Kidney (tissue), 14 donors: ENCODE measurements around the gene IL20. TPM values are rescaled to one million over a fixed set of nuclear protein-coding genes. Genes with fewer than 3 reads are reported as not detected.

ENCODE experiments used
- DNase-seq, 5 donors: peaks; one replicate each; pipeline ENCODE4 v3.0.0-alpha.2; 2013 to 2020
- FAIRE-seq: peaks from 2 replicates; lab custom pipeline; 2012; peaks lifted over from hg19 to GRCh38; lab: Jason Lieb, UNC
- H3K27ac ChIP-seq, 2 donors: one replicate each; pipeline ENCODE4 v1.7.0; 2013; ENCODE audit warnings: low read depth in 2 of 2, low read length in 2 of 2, inconsistent platforms in 1 of 2
- H3K27me3 ChIP-seq: one replicate; pipeline ENCODE4 v1.7.1; 2013; ENCODE audit warnings: low read length, inconsistent platforms; ENCODE audit not compliant: control insufficient read depth, insufficient read depth
- H3K36me3 ChIP-seq, 3 donors: one replicate each; pipeline versions ENCODE4 v1.7.0 to v1.7.1; 2013; ENCODE audit warnings: low read length in 3 of 3, control low read depth in 1 of 3, inconsistent platforms in 1 of 3; ENCODE audit not compliant: insufficient read depth in 3 of 3, control insufficient read depth in 2 of 3
- H3K4me1 ChIP-seq, 3 donors: one replicate each; pipeline versions ENCODE4 v1.7.0 to v1.7.1; 2013; ENCODE audit warnings: low read length in 3 of 3, inconsistent platforms in 1 of 3, low read depth in 1 of 3; ENCODE audit not compliant: control insufficient read depth in 2 of 3, insufficient read depth in 2 of 3
- H3K4me3 ChIP-seq, 3 donors: one replicate each; pipeline versions ENCODE4 v1.7.0 to v1.8.1; 2013; ENCODE audit warnings: low read length in 3 of 3, control low read depth in 1 of 3, inconsistent platforms in 1 of 3
- H3K9ac ChIP-seq, 3 donors: one replicate each; pipeline versions ENCODE4 v1.7.0 to v1.7.1; 2013; ENCODE audit warnings: low read length in 3 of 3, control low read depth in 1 of 3, inconsistent platforms in 1 of 3
- H3K9me3 ChIP-seq, 3 donors: one replicate each; pipeline versions ENCODE4 v1.7.0 to v1.7.1; 2013; ENCODE audit warnings: low read length in 3 of 3, control low read depth in 1 of 3, inconsistent platforms in 1 of 3; ENCODE audit not compliant: control insufficient read depth in 2 of 3, insufficient read depth in 1 of 3
- intact Hi-C: fragments of 100-400 bp; cut with DNase I; formaldehyde crosslinking; loops from one replicate; pipeline ENCODE4 v1.11.1; 2022
- polyA plus RNA-seq: library from polyadenylated mRNA; stranded (reverse); fragments of 350-450 nt; fragmentation: Illumina TruSeq; extraction: RNeasy Lipid Tissue Mini Kit (QIAGEN cat#74804); gene quantifications from one replicate; pipeline ENCODE4 v1.2.3, GENCODE V29; 2014; ENCODE audit warnings: low read depth, low replicate concordance; ENCODE audit not compliant: insufficient read depth
- total RNA-seq: library from RNA; stranded (reverse); fragmentation: NEBNext Ultra II Directional; extraction: Animal tissue kit (Norgen Biotek cat#: 25700); gene quantifications from one replicate; pipeline ENCODE4 v1.2.1, GENCODE V29; 2021
- TF ChIP-seq, protein P1 (sequence below): IDR thresholded peaks from 3 replicates; pipeline ENCODE4 v1.5.1; 2012; ENCODE audit warnings: mild to moderate bottlenecking, moderate library complexity, borderline replicate concordance; ENCODE audit not compliant: insufficient read depth; ENCODE audit errors: extremely low read depth
- donor health status: control.
- donor health status: control.
- donor health status: control.
- donor health status: control.
- donor health status: control.
- donor health status: DM: yes; HTN: yes; CAD: no.
- donor health status: Normal renal cell carcinoma (clear cell type).

The IL20 gene
- total and polyA plus RNA-seq, 2 donors from 2014 or later: not detected

DNA sequence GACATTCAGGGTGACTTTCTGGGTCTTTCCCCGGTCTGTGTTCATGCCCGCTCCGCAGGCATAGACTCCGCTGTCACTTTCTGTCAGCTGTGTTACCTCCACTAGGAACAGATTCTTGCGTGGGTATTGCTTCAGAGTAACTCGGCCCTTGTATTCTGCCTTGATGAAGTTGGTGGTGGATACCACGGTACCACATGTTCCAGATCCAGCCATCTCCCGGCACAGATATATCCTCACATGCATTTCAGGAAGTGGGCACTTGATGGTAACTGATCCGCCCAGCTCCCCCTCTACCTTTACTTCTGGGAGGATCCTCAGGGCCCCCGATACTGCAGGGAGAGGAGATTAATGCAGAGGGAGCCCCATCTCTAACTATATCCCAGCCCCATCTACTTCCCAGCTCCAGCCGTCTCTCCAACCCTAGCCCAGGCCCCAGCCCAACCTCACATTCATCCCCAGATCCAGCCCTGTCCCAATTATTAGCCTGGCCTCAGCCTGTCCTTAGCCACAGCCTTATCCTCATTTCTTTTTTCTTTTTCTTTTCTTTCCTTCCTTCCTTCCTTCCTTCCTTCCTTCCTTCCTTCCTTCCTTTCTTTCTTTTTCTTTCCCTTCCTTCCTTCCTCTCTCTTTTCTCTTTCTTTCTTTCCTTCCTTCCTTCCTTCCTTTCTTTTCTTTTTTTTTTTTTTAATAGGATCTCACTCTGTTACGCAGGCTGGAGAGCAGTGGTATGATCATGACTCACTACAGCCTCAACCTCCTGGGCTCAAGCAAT lies 48.5 kb downstream of the IL20 start:
- FAIRE-seq (no peak), DNase-seq (peak in 1 of 5 donors; percentile 25)
- Histone ChIP-seq H3K4me1 (peaks cover 0 to 5% (median 0%) of the 10 kb centered on the region in 3 donors), H3K9me3 (no peaks in the 10 kb centered on the region), H3K4me3 (no peak overlapping the region), H3K27me3 (no peaks in the 10 kb centered on the region), H3K27ac (no peak overlapping the region), H3K9ac (no peak overlapping the region), H3K36me3 (no peaks in the 10 kb centered on the region)
- TF ChIP-seq, protein P1, sequence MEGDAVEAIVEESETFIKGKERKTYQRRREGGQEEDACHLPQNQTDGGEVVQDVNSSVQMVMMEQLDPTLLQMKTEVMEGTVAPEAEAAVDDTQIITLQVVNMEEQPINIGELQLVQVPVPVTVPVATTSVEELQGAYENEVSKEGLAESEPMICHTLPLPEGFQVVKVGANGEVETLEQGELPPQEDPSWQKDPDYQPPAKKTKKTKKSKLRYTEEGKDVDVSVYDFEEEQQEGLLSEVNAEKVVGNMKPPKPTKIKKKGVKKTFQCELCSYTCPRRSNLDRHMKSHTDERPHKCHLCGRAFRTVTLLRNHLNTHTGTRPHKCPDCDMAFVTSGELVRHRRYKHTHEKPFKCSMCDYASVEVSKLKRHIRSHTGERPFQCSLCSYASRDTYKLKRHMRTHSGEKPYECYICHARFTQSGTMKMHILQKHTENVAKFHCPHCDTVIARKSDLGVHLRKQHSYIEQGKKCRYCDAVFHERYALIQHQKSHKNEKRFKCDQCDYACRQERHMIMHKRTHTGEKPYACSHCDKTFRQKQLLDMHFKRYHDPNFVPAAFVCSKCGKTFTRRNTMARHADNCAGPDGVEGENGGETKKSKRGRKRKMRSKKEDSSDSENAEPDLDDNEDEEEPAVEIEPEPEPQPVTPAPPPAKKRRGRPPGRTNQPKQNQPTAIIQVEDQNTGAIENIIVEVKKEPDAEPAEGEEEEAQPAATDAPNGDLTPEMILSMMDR: no peak
- intact Hi-C loops: loop anchor here (5.0 kb wide), 1 partner anchor 177 kb away; no protein-coding TSS in a partner anchor

- intact Hi-C loops: no loop called here
- Histone ChIP-seq H3K36me3 (no peaks in the 10 kb centered on the region), H3K4me1 (no peaks in the 10 kb centered on the region), H3K9ac (no peak overlapping the region), H3K27ac (no peak overlapping the region), H3K4me3 (no peak overlapping the region), H3K9me3 (no peaks in the 10 kb centered on the region), H3K27me3 (no peaks in the 10 kb centered on the region)
- TF ChIP-seq, protein P1: no peak
- peak in 1 of 5 donors; percentile 47 for DNase-seq
- no peak for FAIRE-seq
Measured at GRCh38 chr1:206915030-206915735, 49.8 kb downstream of the IL20 start.

DNA sequence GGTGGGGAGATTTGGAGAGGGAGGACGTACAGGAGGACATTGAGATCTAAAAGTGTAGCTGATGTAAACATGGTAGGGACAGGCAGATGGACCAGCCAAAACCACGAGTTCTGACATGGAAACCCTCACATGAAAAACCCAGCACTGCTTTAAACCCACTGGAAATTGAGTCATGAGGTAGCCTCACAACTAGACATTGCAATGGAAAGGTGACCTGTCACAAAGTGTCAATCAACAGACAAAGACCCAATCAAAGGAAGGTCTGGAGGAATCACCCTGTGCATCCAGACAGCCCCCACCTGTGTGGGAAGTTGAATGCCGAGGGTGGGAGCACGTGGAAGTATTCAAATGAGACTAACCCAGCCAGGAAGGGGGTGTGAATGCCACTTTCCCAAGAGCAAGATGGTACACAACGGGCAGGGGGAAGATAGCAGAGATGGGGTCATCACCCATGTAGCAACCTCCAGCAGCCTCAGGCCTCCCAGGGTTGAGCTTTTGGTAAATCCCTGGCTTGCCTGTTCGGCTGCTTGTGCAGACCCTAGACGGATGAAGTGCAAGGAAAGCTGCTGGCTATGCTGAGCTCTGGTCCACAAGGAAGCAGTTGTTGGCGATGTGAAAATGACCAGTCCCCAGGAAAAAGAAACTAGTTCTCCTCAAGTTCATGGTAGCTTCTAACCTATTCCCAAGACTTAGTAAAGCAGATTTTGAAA lies 50.7 kb downstream of the IL20 start:
- H3K27ac ChIP-seq: no peak overlapping the region

More for the DNA sequence above, 50.7 kb downstream of the IL20 start:
- H3K4me3 ChIP-seq: no peak overlapping the region
- intact Hi-C loops: no loop called here
- no peaks in the 10 kb centered on the region for H3K27me3 ChIP-seq
- TF ChIP-seq, protein P1: no peak
- H3K4me1 ChIP-seq: no peaks in the 10 kb centered on the region
- H3K9me3 ChIP-seq: no peaks in the 10 kb centered on the region
- FAIRE-seq (no peak), DNase-seq (peak in 1 of 5 donors; percentile 23)
- H3K36me3 ChIP-seq: no peaks in the 10 kb centered on the region
- H3K9ac ChIP-seq: no peak overlapping the region
